ENCODE measurements around the gene TSHZ2. TPM values are rescaled to one million over a fixed set of nuclear protein-coding genes. Genes with fewer than 3 reads are reported as not detected.

TSHZ2 gene
- total and polyA plus RNA-seq, 2 donors (not counting 3 experiments of a cell fraction or from before 2014, with no cell fraction given): not detected

DNA sequence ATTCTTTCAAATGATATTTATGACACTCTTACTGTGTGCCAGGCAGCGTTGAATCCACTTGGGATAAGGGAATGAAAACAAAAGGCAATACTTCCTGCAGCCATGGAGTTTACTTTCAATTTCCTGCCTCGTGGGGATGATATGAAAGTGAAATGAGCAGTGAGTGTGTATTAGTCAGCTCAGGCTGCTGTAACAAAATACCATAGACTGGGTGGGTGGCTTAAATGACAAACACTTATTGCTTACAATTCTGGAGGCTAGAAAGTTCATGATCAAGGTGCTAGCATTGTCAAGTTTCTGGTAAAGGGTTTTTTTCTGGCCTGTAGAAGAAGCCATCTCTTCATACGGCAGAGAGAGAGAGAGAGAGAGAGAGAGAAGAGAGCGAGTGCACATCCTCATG lies 41.7 kb downstream of the TSHZ2 start:
- no peak overlapping the region for H3K9ac ChIP-seq (replicated peaks; ENCODE audit: extremely low read depth, insufficient read depth, low read length)
- no peaks in the 10 kb centered on the region for H3K9me3 ChIP-seq (replicated peaks; ENCODE audit: control insufficient read depth, insufficient read depth, low read length)
- no peak overlapping the region for H2AFZ ChIP-seq (ENCODE audit: low read depth, low read length)
- H3K9me1 ChIP-seq (replicated peaks; ENCODE audit: control insufficient read depth, extremely low read depth, insufficient read depth, low read length): no peaks in the 10 kb centered on the region
- H3K79me2 ChIP-seq (ENCODE audit: control insufficient read depth, insufficient read depth, low read length): no peaks in the 10 kb centered on the region
- ChIA-PET CTCF (no interaction called here), POLR2A (no interaction called here)
- no peak overlapping the region for H3K4me3 ChIP-seq (replicated peaks in 1 of 3; ENCODE audit: insufficient read depth in 1 of 3, low read depth in 1 of 3, low read length in 3 of 3)
- no TSS peak for BruUV-seq (replicated peaks)
- no peaks in the 10 kb centered on the region for H3K27me3 ChIP-seq (ENCODE audit: control insufficient read depth in 2 of 2, insufficient read depth in 2 of 2, low read length in 2 of 2)
- intact Hi-C loops (cut with micrococcal nuclease): no loop called here
- no peak overlapping the region for H3K27ac ChIP-seq (ENCODE audit: insufficient read depth, low read depth, low read length)
- no peaks in the 10 kb centered on the region for H3K36me3 ChIP-seq (ENCODE audit: control insufficient read depth in 2 of 2, extremely low read depth in 1 of 2, insufficient read depth in 2 of 2, low read length in 2 of 2)
- dilution Hi-C loops (cut with MboI; ENCODE audit: extremely low pct_ligation_motif_present, low sequenced_read_pairs): no loop called here
- H3K4me2 ChIP-seq (ENCODE audit: insufficient read depth, low read length): no peak overlapping the region
- DNase-seq (ENCODE audit: low read depth, low spot score) (no peak), FAIRE-seq (no peak)
- no peaks in the 10 kb centered on the region for H4K20me1 ChIP-seq (replicated peaks; ENCODE audit: control insufficient read depth, extremely low read depth, insufficient read depth, low read length)
- no peak for TF ChIP-seq FOS (IDR thresholded peaks at IDR 0.05; ENCODE audit: borderline replicate concordance, insufficient read depth, low read length)
- no peak for TF ChIP-seq JUN (IDR thresholded peaks at IDR 0.05; ENCODE audit: borderline replicate concordance, insufficient read depth, insufficient read length, low read depth)
- TF ChIP-seq, protein P1, sequence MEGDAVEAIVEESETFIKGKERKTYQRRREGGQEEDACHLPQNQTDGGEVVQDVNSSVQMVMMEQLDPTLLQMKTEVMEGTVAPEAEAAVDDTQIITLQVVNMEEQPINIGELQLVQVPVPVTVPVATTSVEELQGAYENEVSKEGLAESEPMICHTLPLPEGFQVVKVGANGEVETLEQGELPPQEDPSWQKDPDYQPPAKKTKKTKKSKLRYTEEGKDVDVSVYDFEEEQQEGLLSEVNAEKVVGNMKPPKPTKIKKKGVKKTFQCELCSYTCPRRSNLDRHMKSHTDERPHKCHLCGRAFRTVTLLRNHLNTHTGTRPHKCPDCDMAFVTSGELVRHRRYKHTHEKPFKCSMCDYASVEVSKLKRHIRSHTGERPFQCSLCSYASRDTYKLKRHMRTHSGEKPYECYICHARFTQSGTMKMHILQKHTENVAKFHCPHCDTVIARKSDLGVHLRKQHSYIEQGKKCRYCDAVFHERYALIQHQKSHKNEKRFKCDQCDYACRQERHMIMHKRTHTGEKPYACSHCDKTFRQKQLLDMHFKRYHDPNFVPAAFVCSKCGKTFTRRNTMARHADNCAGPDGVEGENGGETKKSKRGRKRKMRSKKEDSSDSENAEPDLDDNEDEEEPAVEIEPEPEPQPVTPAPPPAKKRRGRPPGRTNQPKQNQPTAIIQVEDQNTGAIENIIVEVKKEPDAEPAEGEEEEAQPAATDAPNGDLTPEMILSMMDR (IDR thresholded peaks at IDR 0.05; ENCODE audit: extremely low read depth in 1 of 2, insufficient read depth in 1 of 2, low read depth in 1 of 2, low read length in 2 of 2): no peak
- no peak for TF ChIP-seq GATA2 (IDR thresholded peaks at IDR 0.05; ENCODE audit: insufficient read depth, insufficient read length, low read depth, low read length)
- no peak for TF ChIP-seq MYC (IDR thresholded peaks at IDR 0.05; ENCODE audit: low read depth, low read length)
- TF ChIP-seq EZH2 (IDR thresholded peaks at IDR 0.05; ENCODE audit: borderline replicate concordance, low read depth, low read length, severe bottlenecking): no peak
- TF ChIP-seq, protein P2, sequence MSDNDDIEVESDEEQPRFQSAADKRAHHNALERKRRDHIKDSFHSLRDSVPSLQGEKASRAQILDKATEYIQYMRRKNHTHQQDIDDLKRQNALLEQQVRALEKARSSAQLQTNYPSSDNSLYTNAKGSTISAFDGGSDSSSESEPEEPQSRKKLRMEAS (IDR thresholded peaks at IDR 0.05; ENCODE audit: insufficient read depth, insufficient read length): no peak
- H3K4me1 ChIP-seq (ENCODE audit: control insufficient read depth, extremely low read depth, insufficient read depth, low read length): no peaks in the 10 kb centered on the region
